WTC11 (cell line): Measurements from ENCODE around the gene FBLN5. TPM values are rescaled to one million over a fixed set of nuclear protein-coding genes. Genes with fewer than 3 reads are reported as not detected.

ENCODE experiments used
- ATAC-seq: fragments of 200-7000 bp; cut with Tn5 transposase; 2 replicates; pipeline ENCODE4 v1.10.0; 2021; ENCODE audit warnings: mild to moderate bottlenecking, moderate library complexity
- CTCF ChIA-PET: fragments of 300-600 bp; sonication (Branson Sonifier 250); formaldehyde crosslinking; loops from one replicate; lab custom pipeline; 2021; ENCODE audit warnings: antibody characterized with exemption; lab: Charles Lee
- POLR2A ChIA-PET: fragments of 350-600 bp; sonication (Branson Sonifier 250); formaldehyde crosslinking; loops from one replicate; lab custom pipeline; 2021; ENCODE audit warnings: antibody characterized with exemption; lab: Charles Lee
- DNase-seq: peaks from one replicate; pipeline ENCODE4 v3.0.0; 2021; ENCODE audit warnings: low spot score
- H3K27ac Mint-ChIP-seq: 2 replicates; pipeline ENCODE4 v1.8.0; 2021; ENCODE audit warnings: mixed read lengths
- H3K27me3 Mint-ChIP-seq: 2 replicates; pipeline ENCODE4 v1.8.0; 2021; ENCODE audit warnings: low read depth, mild to moderate bottlenecking, moderate library complexity, mixed read lengths
- H3K36me3 Mint-ChIP-seq: 2 replicates; pipeline ENCODE4 v1.8.0; 2021; ENCODE audit warnings: mixed read lengths
- H3K4me1 Mint-ChIP-seq: 2 replicates; pipeline ENCODE4 v1.8.0; 2022; ENCODE audit warnings: mixed read lengths
- H3K4me3 Mint-ChIP-seq: 2 replicates; pipeline ENCODE4 v1.8.0; 2021; ENCODE audit warnings: mild to moderate bottlenecking, moderate library complexity, mixed read lengths
- H3K9me3 Mint-ChIP-seq: 2 replicates; pipeline ENCODE4 v1.8.0; 2021; ENCODE audit warnings: mixed read lengths
- ATF1 ChIP-seq: sonication (generic); formaldehyde crosslinking; IDR thresholded peaks from 2 replicates; pipeline ENCODE4 v1.8.1; 2023; ENCODE audit warnings: mild to moderate bottlenecking, moderate library complexity, missing genetic modification reagents
- ATF2 ChIP-seq: sonication (generic); formaldehyde crosslinking; IDR thresholded peaks from 2 replicates; pipeline ENCODE4 v1.8.1; 2022; ENCODE audit warnings: low read depth, missing genetic modification reagents, borderline replicate concordance
- ATF6 ChIP-seq: sonication (generic); formaldehyde crosslinking; IDR thresholded peaks from 2 replicates; pipeline ENCODE4 v1.8.1; 2023; ENCODE audit warnings: mild to moderate bottlenecking, missing genetic modification reagents
- CBFB ChIP-seq: sonication (generic); formaldehyde crosslinking; IDR thresholded peaks from 2 replicates; pipeline ENCODE4 v1.8.1; 2022; ENCODE audit warnings: mild to moderate bottlenecking, low read depth, missing genetic modification reagents
- CREM ChIP-seq: sonication (generic); formaldehyde crosslinking; IDR thresholded peaks from 2 replicates; pipeline ENCODE4 v1.8.1; 2022; ENCODE audit warnings: mild to moderate bottlenecking, missing genetic modification reagents, moderate library complexity
- FOXJ3 ChIP-seq: sonication (generic); formaldehyde crosslinking; IDR thresholded peaks from 2 replicates; pipeline ENCODE4 v1.9.0; 2021; ENCODE audit warnings: missing genetic modification reagents, mild to moderate bottlenecking, borderline replicate concordance
- FOXK1 ChIP-seq: sonication (generic); formaldehyde crosslinking; IDR thresholded peaks from 2 replicates; pipeline ENCODE4 v1.8.0; 2022; ENCODE audit warnings: mild to moderate bottlenecking, moderate library complexity, missing genetic modification reagents
- GTF2I ChIP-seq: fragments of 250-450 bp; sonication (Bioruptor Pico); conservative IDR thresholded peaks from 2 replicates; pipeline ENCODE4 v1.4.0; 2021; ENCODE audit warnings: mild to moderate bottlenecking
- JUN ChIP-seq: sonication (generic); formaldehyde crosslinking; IDR thresholded peaks from 2 replicates; pipeline ENCODE4 v1.8.0; 2023; ENCODE audit warnings: mild to moderate bottlenecking, missing genetic modification reagents
- MXD4 ChIP-seq: fragments of 250-450 bp; sonication (Bioruptor Pico); IDR thresholded peaks from 2 replicates; pipeline ENCODE4 v1.8.0; 2021; ENCODE audit warnings: mild to moderate bottlenecking, moderate library complexity, borderline replicate concordance
- NR1H2 ChIP-seq: sonication (generic); formaldehyde crosslinking; IDR thresholded peaks from 2 replicates; pipeline ENCODE4 v1.9.0; 2021; ENCODE audit warnings: mild to moderate bottlenecking, moderate library complexity, missing genetic modification reagents
- SMAD3 ChIP-seq: sonication (generic); formaldehyde crosslinking; IDR thresholded peaks from 2 replicates; pipeline ENCODE4 v1.8.0; 2022; ENCODE audit warnings: missing genetic modification reagents, mild to moderate bottlenecking, borderline replicate concordance
- SMAD4 ChIP-seq: sonication (generic); formaldehyde crosslinking; IDR thresholded peaks from 2 replicates; pipeline ENCODE4 v1.8.0; 2022; ENCODE audit warnings: mild to moderate bottlenecking, missing genetic modification reagents
- SP1 ChIP-seq: sonication (generic); formaldehyde crosslinking; conservative IDR thresholded peaks from 2 replicates; pipeline ENCODE4 v1.8.1; 2022; ENCODE audit warnings: missing genetic modification reagents
- STAT6 ChIP-seq: sonication (generic); formaldehyde crosslinking; conservative IDR thresholded peaks from 2 replicates; pipeline ENCODE4 v1.8.1; 2023; ENCODE audit warnings: mild to moderate bottlenecking, low read depth, missing genetic modification reagents, moderate library complexity
- TP53 ChIP-seq: sonication (generic); formaldehyde crosslinking; IDR thresholded peaks from 2 replicates; pipeline ENCODE4 v1.8.1; 2023; ENCODE audit warnings: mild to moderate bottlenecking, missing genetic modification reagents
- ZNF416 ChIP-seq: fragments of 250-450 bp; sonication (Bioruptor Pico); IDR thresholded peaks from 2 replicates; pipeline ENCODE4 v1.9.0; 2021; ENCODE audit warnings: mild to moderate bottlenecking, inconsistent platforms
- ZNF423 ChIP-seq: fragments of 250-450 bp; sonication (Bioruptor Pico); IDR thresholded peaks from 2 replicates; pipeline ENCODE4 v2.1.2; 2022; ENCODE audit warnings: mild to moderate bottlenecking, moderate library complexity
- ZNF671 ChIP-seq: fragments of 250-450 bp; sonication (Bioruptor Pico); IDR thresholded peaks from 2 replicates; pipeline ENCODE4 v1.8.0; 2021; ENCODE audit warnings: mild to moderate bottlenecking
- total RNA-seq: library from RNA; stranded (reverse); gene quantifications from 3 replicates; pipeline ENCODE4 v1.2.3, GENCODE V29; 2021
- TF ChIP-seq, protein P1 (sequence below): sonication (generic); formaldehyde crosslinking; IDR thresholded peaks from 2 replicates; pipeline ENCODE4 v1.8.0; 2023; ENCODE audit warnings: missing genetic modification reagents
- TF ChIP-seq, protein P2 (sequence below): sonication (generic); formaldehyde crosslinking; IDR thresholded peaks from 2 replicates; pipeline ENCODE4 v1.8.0; 2022; ENCODE audit warnings: mild to moderate bottlenecking, missing genetic modification reagents
- TF ChIP-seq, protein P3 (sequence below): sonication (generic); formaldehyde crosslinking; IDR thresholded peaks from 2 replicates; pipeline ENCODE4 v1.8.1; 2023; ENCODE audit warnings: mild to moderate bottlenecking, missing genetic modification reagents, borderline replicate concordance

FBLN5 gene
- total RNA-seq, 1 experiment from 2014 or later, result 4.0 TPM

DNA sequence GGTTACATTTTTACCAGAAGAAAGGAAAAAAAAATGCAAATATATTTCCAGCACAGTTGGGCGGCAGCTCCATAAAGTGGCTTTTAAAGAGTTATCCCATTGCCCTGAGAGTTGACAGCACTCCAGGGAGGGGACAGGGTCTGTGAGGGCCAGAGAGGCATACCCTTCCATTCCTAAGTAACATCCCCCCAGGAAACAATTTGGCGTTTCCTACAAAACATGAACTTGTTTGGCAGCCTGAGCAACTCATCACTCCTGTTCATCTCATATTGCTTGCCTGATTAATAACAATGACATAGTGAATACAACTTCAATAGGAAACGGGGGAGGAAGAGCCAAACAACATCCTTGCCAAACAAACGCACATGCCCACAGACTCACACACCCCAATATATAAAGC lies 103.5 kb downstream of the FBLN5 start (continued):
- TF ChIP-seq SMAD3 (CRISPR knock-in tag) (no peak), CBFB (CRISPR knock-in tag) (no peak), ZNF416 (no peak), ATF6 (CRISPR knock-in tag) (no peak), NR1H2 (CRISPR knock-in tag) (no peak), ATF2 (CRISPR knock-in tag) (no peak), MXD4 (no peak), FOXK1 (CRISPR knock-in tag) (no peak), TP53 (CRISPR knock-in tag) (no peak)
- TF ChIP-seq, protein P1, sequence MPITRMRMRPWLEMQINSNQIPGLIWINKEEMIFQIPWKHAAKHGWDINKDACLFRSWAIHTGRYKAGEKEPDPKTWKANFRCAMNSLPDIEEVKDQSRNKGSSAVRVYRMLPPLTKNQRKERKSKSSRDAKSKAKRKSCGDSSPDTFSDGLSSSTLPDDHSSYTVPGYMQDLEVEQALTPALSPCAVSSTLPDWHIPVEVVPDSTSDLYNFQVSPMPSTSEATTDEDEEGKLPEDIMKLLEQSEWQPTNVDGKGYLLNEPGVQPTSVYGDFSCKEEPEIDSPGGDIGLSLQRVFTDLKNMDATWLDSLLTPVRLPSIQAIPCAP, result no peak
- TF ChIP-seq, protein P2, sequence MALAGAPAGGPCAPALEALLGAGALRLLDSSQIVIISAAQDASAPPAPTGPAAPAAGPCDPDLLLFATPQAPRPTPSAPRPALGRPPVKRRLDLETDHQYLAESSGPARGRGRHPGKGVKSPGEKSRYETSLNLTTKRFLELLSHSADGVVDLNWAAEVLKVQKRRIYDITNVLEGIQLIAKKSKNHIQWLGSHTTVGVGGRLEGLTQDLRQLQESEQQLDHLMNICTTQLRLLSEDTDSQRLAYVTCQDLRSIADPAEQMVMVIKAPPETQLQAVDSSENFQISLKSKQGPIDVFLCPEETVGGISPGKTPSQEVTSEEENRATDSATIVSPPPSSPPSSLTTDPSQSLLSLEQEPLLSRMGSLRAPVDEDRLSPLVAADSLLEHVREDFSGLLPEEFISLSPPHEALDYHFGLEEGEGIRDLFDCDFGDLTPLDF (CRISPR knock-in tag), result no peak

DNA sequence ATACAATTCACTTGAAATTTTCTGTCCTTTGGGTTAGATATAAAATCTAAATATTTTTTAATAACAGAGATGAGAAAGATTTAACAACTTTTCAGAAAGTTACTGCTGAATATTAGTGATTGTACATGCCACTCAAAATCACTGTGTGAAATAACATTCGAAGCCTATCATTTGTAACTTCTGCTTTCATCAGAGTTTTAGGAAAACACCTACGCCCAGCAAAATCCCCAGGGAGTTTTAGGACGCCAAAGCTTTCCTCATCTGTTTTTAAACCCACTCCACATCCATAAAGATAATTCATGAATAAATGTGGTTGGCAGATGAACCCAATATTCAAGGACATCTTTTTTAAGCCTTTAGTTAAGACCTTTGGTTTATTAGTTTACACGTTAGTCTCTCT lies 104.1 kb downstream of the FBLN5 start:
- Mint-ChIP-seq H3K4me3 (no peak overlapping the region), H3K9me3 (no peaks in the 10 kb centered on the region), H3K36me3 (no peaks in the 10 kb centered on the region), H3K27ac (no peak overlapping the region), H3K27me3 (no peaks in the 10 kb centered on the region; the same call in 1 of the 2 replicates), H3K4me1 (peaks cover 5% of the 10 kb centered on the region; the same call in 1 of the 2 replicates)
- DNase-seq, result no peak
- ChIA-PET CTCF (no interaction called here), POLR2A (no interaction called here)
- ATAC-seq, result no peak
- TF ChIP-seq SMAD4 (CRISPR knock-in tag) (no peak), FOXJ3 (no peak), SP1 (CRISPR knock-in tag) (no peak)
- TF ChIP-seq, protein P3, sequence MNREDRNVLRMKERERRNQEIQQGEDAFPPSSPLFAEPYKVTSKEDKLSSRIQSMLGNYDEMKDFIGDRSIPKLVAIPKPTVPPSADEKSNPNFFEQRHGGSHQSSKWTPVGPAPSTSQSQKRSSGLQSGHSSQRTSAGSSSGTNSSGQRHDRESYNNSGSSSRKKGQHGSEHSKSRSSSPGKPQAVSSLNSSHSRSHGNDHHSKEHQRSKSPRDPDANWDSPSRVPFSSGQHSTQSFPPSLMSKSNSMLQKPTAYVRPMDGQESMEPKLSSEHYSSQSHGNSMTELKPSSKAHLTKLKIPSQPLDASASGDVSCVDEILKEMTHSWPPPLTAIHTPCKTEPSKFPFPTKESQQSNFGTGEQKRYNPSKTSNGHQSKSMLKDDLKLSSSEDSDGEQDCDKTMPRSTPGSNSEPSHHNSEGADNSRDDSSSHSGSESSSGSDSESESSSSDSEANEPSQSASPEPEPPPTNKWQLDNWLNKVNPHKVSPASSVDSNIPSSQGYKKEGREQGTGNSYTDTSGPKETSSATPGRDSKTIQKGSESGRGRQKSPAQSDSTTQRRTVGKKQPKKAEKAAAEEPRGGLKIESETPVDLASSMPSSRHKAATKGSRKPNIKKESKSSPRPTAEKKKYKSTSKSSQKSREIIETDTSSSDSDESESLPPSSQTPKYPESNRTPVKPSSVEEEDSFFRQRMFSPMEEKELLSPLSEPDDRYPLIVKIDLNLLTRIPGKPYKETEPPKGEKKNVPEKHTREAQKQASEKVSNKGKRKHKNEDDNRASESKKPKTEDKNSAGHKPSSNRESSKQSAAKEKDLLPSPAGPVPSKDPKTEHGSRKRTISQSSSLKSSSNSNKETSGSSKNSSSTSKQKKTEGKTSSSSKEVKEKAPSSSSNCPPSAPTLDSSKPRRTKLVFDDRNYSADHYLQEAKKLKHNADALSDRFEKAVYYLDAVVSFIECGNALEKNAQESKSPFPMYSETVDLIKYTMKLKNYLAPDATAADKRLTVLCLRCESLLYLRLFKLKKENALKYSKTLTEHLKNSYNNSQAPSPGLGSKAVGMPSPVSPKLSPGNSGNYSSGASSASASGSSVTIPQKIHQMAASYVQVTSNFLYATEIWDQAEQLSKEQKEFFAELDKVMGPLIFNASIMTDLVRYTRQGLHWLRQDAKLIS (CRISPR knock-in tag), result no peak

DNA sequence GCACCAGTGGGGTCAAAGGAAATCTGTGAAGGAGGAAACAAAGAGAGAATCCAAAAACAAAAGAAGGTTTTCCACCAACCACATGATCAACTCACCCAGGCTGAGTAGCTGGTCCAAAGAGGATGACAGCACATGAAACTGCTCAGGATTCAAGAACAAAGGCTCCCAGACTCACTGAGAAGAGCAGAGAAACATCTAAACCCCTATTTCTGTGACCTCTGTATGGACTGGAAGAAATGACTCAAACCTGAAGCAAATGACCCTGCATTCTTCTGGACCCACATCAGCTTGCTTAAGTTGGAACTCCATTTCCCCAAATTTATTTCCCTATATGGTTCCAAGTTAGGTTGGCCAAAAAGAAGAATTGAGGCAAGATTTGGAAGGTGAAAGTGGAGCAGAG lies 106.4 kb downstream of the FBLN5 start:
- Mint-ChIP-seq H3K27ac (no peak overlapping the region), H3K27me3 (peaks cover 4% of the 10 kb centered on the region; the same call in 1 of the 2 replicates), H3K36me3 (no peaks in the 10 kb centered on the region), H3K9me3 (no peaks in the 10 kb centered on the region), H3K4me3 (no peak overlapping the region), H3K4me1 (0 out of 2 replicates have a peak, but pooled peaks cover 3% of the 10 kb centered on the region)
- POLR2A ChIA-PET, result no interaction called here
- DNase-seq (no peak), ATAC-seq (no peak)
- CTCF ChIA-PET, result no interaction called here
- TF ChIP-seq ZNF423 (no peak), ATF1 (CRISPR knock-in tag) (no peak), CREM (CRISPR knock-in tag) (no peak), ATF6 (CRISPR knock-in tag) (no peak), STAT6 (no peak), GTF2I (CRISPR knock-in tag) (no peak), JUN (no peak), ZNF671 (no peak)
